ENCODE results near the gene SMYD3. TPM values are rescaled to one million over a fixed set of nuclear protein-coding genes. Genes with fewer than 3 reads are reported as not detected.

SMYD3 gene
- total RNA-seq, 1 donor from 2014 or later, result 22.3 TPM

DNA sequence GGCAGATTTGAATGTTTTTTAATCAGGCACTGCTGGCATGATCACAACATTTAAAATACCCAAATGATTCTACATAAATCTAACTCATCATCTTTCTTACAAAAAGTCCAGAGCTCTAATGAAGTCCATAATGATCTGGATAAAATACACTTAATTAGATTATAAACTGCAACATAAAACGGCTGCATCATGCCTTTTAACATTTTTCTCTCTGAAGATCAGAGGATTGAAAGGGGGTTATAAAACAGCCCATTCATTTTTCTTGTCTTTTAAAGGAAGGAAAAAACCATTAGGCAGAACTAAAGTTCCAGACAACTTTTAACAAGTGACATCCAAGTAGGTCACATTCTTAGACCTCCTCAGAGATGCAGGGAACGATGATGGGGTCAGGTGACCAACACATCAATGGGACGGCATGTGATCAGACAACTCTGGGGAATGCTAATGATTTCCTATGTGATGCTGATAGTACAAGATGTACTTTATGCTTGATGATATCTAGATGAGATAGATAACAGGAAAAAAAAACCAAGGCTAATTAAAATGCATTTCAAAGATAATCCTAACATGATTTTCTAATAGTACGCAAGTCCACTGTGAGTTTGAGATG lies 455.1 kb downstream of the SMYD3 start:
- TF ChIP-seq, protein P1, sequence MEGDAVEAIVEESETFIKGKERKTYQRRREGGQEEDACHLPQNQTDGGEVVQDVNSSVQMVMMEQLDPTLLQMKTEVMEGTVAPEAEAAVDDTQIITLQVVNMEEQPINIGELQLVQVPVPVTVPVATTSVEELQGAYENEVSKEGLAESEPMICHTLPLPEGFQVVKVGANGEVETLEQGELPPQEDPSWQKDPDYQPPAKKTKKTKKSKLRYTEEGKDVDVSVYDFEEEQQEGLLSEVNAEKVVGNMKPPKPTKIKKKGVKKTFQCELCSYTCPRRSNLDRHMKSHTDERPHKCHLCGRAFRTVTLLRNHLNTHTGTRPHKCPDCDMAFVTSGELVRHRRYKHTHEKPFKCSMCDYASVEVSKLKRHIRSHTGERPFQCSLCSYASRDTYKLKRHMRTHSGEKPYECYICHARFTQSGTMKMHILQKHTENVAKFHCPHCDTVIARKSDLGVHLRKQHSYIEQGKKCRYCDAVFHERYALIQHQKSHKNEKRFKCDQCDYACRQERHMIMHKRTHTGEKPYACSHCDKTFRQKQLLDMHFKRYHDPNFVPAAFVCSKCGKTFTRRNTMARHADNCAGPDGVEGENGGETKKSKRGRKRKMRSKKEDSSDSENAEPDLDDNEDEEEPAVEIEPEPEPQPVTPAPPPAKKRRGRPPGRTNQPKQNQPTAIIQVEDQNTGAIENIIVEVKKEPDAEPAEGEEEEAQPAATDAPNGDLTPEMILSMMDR (IDR thresholded peaks at IDR 0.05), result no peak
- TF ChIP-seq POLR2AphosphoS5 (IDR thresholded peaks at IDR 0.05; ENCODE audit: insufficient read depth in 1 of 2, low read depth in 1 of 2) (no peak), POLR2A (IDR thresholded peaks at IDR 0.05) (no peak)
- no peak for DNase-seq (ENCODE audit: extremely low spot score in 2 of 2)
- Histone ChIP-seq H3K4me3 (no peak overlapping the region), H3K27ac (no peak overlapping the region), H3K36me3 (no peaks in the 10 kb centered on the region), H3K4me1 (no peaks in the 10 kb centered on the region), H3K9me3 (no peaks in the 10 kb centered on the region), H3K27me3 (no peaks in the 10 kb centered on the region)
- intact Hi-C loops (cut with DNase I), result no loop called here

DNA sequence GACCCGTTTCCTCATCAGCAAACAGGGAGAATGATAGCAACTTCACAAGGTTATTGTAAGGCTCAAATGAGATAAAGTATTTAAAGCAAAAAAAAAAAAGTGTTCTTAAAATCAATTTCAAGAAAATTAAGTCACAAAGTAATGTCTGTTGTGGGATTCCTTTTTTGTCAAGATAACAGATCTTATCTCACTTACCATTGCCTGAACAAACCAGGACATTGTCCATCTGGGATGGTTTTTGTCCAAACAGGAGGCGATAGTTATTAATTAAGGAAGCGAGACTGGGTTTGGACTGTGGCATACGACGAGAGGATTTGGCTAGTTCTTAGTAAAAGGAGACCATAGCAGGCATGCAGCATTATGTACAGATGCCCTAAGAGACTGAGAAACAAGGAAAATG lies 458.4 kb downstream of the SMYD3 start:
- TF ChIP-seq, protein P1 (IDR thresholded peaks at IDR 0.05), result no peak
- no peak for TF ChIP-seq POLR2A (IDR thresholded peaks at IDR 0.05)
- no peak for TF ChIP-seq POLR2AphosphoS5 (IDR thresholded peaks at IDR 0.05; ENCODE audit: insufficient read depth in 1 of 2, low read depth in 1 of 2)
- no peak overlapping the region for H3K4me3 ChIP-seq
- intact Hi-C loops (cut with DNase I), result no loop called here
- H3K9me3 ChIP-seq, result no peaks in the 10 kb centered on the region
- H3K27me3 ChIP-seq, result no peaks in the 10 kb centered on the region
- no peak for DNase-seq (ENCODE audit: extremely low spot score in 2 of 2)
- H3K36me3 ChIP-seq, result no peaks in the 10 kb centered on the region
- no peak overlapping the region for H3K27ac ChIP-seq
- H3K4me1 ChIP-seq, result no peaks in the 10 kb centered on the region

DNA sequence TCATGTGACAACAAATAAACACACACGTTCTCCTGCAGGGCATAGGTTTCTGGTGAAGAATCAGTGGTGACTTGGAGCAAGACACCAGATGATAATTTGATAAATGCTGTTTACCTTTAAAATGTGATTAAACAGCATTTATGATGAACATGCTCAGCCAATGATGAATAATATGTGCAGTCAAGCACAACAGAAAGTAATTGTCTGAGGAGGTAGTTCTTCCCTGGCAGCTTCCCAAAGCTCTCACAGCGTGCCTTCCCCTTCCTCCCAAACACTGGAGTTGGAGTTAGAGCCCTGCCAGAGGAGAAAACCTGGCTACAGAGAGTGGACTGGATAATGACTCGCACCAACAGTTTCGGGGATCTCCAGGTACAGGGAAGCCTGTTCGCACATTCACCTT lies 463.5 kb downstream of the SMYD3 start:
- TF ChIP-seq, protein P1 (IDR thresholded peaks at IDR 0.05), result no peak
- no peak for TF ChIP-seq POLR2AphosphoS5 (IDR thresholded peaks at IDR 0.05; ENCODE audit: insufficient read depth in 1 of 2, low read depth in 1 of 2)
- no peak for TF ChIP-seq POLR2A (IDR thresholded peaks at IDR 0.05)
- Histone ChIP-seq H3K4me1 (no peaks in the 10 kb centered on the region), H3K27ac (no peak overlapping the region), H3K27me3 (no peaks in the 10 kb centered on the region), H3K4me3 (no peak overlapping the region), H3K36me3 (no peaks in the 10 kb centered on the region), H3K9me3 (no peaks in the 10 kb centered on the region)
- DNase-seq (ENCODE audit: extremely low spot score in 2 of 2), result no peak
- intact Hi-C loops (cut with DNase I), result no loop called here

DNA sequence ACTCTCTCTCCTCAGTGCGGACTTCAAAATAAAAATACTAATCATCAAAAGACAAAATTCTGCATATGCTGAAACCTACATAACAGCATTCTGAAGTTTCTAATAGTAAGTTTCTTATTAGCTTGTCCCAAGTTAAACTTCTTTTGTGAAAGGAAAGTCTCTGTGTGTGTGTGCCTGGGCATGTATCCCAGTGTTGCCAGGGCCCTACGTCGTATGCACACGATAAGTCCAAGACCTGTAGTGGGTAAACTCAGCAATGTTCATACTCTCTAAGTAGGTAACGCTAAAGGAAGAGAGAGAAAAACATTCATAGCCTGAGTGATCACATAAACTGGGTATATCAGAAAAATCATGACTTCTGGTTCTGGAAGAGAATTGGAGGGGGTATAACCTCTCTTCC lies 465.7 kb downstream of the SMYD3 start:
- DNase-seq (ENCODE audit: extremely low spot score in 2 of 2), result no peak
- Histone ChIP-seq H3K36me3 (no peaks in the 10 kb centered on the region), H3K27me3 (no peaks in the 10 kb centered on the region), H3K27ac (no peak overlapping the region), H3K9me3 (no peaks in the 10 kb centered on the region), H3K4me3 (no peak overlapping the region), H3K4me1 (no peaks in the 10 kb centered on the region)
- intact Hi-C loops (cut with DNase I), result no loop called here
- TF ChIP-seq POLR2A (IDR thresholded peaks at IDR 0.05), result no peak
- TF ChIP-seq, protein P1 (IDR thresholded peaks at IDR 0.05), result no peak

DNA sequence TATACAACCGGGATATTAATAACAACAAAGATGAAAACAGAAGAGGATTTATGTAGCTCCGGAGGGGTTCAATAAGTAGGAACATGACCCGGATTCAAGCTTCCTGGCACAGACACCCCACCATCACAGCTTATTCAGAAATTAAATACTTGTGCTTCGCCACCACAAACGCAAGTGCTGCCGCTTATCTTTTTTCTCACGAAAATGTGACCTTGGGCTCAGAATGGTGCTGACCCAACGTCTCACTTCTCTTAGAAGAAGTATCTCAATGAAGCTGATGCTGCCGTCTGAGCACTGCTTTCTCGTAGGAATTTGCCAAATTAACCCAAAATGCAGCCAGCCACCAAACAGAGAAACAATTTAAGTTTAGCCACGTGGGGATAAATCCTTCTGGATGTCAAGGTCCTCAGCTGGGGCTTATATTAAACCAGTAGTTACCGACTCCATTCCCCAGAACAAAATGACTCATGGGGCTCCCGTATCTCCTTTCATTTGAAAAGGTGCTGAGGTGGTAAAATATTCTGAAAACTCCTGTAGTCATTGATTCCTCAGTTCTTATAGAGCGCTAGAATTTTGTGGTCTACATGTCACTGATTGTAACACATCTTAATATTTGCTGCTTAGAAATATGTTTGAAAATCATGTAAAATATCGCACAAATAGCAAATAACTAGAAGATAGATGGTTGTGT lies 466.7 kb downstream of the SMYD3 start:
- H3K4me1 ChIP-seq, result no peaks in the 10 kb centered on the region
- intact Hi-C loops (cut with DNase I), result no loop called here
- H3K27me3 ChIP-seq, result no peaks in the 10 kb centered on the region
- no peak overlapping the region for H3K27ac ChIP-seq
- H3K4me3 ChIP-seq, result no peak overlapping the region
- no peak for DNase-seq (ENCODE audit: extremely low spot score in 2 of 2)
- no peaks in the 10 kb centered on the region for H3K9me3 ChIP-seq
- no peak for TF ChIP-seq POLR2A (IDR thresholded peaks at IDR 0.05)
- no peak for TF ChIP-seq POLR2AphosphoS5 (IDR thresholded peaks at IDR 0.05; ENCODE audit: insufficient read depth in 1 of 2, low read depth in 1 of 2)
- TF ChIP-seq, protein P1 (IDR thresholded peaks at IDR 0.05), result no peak
- H3K36me3 ChIP-seq, result no peaks in the 10 kb centered on the region
